GM12865 (cell line): ENCODE data around the gene MTFR1L.

Source experiments
- DNase-seq: peaks from one replicate; pipeline ENCODE4 v3.0.0; 2010; ENCODE audit warnings: low read depth
- H3K4me3 ChIP-seq: 2 replicates; pipeline ENCODE4 v1.5.1; 2011; ENCODE audit warnings: mild to moderate bottlenecking, low read depth, low read length, control low read depth
- TF ChIP-seq, protein P1 (sequence below): IDR thresholded peaks from 2 replicates; pipeline ENCODE4 v1.5.1; 2011; ENCODE audit warnings: low read length, control low read depth, low read depth, inconsistent platforms; ENCODE audit not compliant: insufficient read depth; ENCODE audit errors: missing control alignments

MTFR1L gene

DNA sequence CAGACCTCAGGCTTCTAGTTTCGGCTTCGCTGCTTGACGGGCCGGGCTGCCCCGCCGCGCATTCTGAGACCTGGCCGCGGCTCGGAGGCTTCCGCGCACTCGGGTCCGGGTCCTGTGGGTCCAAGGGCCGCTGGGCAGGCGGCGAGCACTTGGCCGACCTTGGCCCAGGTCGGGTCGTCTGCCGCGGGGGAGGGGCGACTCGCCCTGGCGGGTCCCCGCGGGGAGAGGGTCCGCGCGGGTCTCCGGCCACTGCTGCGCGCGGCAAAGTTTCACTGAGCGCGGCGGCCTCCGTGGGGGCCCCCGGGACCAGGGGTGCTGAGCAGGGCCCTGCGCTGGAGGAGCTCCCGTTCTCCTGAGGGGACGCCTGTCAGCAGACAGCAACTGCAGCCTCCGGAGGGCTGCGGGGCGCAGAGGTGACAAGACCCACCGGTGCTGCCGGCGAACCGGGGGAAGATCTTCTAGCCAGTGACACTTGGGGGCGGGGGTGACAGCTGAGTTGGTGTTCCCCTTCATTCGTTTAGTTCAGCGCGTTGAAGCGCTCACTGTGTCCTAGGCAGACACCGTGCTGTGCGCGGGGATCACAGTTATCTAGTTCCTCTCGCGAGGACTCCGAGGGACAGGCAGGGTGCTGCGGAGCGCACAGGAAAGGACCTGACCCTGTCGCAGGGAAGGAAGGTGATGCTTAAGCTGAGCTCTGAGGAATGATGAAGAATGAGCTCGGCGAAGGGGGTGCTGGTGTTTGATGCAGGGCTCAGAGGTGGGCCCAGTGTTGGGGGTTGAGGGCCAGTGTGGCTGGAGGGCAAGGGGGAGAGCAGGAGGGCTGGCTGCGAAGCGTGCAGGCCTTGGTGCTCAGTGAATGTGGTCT is 725 bp downstream of the MTFR1L start:
- peak overlapping the region; percentile 94 for H3K4me3 ChIP-seq
- peak; percentile 85 for DNase-seq
- TF ChIP-seq, protein P1, sequence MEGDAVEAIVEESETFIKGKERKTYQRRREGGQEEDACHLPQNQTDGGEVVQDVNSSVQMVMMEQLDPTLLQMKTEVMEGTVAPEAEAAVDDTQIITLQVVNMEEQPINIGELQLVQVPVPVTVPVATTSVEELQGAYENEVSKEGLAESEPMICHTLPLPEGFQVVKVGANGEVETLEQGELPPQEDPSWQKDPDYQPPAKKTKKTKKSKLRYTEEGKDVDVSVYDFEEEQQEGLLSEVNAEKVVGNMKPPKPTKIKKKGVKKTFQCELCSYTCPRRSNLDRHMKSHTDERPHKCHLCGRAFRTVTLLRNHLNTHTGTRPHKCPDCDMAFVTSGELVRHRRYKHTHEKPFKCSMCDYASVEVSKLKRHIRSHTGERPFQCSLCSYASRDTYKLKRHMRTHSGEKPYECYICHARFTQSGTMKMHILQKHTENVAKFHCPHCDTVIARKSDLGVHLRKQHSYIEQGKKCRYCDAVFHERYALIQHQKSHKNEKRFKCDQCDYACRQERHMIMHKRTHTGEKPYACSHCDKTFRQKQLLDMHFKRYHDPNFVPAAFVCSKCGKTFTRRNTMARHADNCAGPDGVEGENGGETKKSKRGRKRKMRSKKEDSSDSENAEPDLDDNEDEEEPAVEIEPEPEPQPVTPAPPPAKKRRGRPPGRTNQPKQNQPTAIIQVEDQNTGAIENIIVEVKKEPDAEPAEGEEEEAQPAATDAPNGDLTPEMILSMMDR = no peak

DNA sequence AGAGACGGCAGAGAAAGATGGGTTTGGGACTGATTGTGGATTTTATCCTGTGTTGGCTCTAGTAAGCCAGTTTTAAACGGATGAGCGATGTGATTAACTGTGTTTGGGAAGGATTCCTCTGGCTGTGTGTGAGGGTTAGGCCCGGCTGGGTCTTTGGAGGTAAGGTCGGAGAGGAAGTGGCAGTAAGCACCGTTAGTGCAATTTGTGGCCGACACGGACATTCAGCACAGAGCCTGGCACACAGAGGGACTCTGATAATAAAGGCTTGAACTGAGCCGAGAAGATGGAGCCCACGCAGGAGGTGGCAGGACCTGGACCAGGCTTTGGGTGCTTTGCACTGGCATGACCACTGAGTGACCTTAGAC is 1.3 kb downstream of the MTFR1L start:
- TF ChIP-seq, protein P1 = no peak
- DNase-seq = no peak
- H3K4me3 ChIP-seq = peak overlapping the region; percentile 94

DNA sequence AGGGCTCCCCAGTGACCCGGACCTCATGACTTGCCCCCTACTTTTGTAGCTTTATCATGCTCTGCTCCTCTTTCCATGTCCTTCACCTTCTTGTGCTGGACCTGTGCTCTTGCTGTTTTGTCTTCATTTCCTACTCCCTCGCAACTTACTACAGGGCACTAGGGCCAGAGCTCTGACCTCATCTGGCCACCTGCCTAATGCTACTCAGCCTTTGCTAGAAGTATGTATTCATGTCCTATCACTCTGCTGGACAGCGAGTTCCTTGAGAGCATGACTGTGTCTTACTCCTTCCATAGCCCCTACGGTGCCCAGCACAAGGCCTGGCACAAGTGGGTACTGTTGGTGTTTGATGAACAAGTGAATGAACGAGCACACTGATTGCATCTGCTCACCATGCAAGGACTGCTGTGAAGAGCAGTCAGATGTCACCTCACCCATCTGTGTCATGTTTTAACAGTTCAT is 1.9 kb downstream of the MTFR1L start:
- no peak for DNase-seq
- TF ChIP-seq, protein P1 = no peak
- H3K4me3 ChIP-seq = peak overlapping the region; percentile 94; the same call in 1 of the 2 replicates

DNA sequence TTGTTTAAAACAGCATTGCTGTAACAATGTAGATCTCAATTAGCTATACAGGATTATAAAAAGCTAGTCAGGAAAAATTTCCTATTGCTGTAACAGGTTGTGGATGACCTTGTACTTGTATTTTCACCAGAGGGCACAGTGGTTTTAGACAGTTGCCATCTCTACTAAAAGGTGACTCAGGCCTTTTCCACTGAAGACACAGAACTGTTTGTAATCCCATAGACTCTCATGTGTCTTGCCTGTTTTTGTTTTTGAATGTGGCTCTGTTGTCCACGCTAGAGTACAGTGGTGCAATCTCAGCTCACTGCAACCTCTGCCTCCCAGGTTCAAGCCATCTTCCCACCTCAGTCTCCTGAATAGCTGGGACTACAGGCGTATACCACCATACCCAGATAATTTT is 5.9 kb downstream of the MTFR1L start:
- no peak overlapping the region for H3K4me3 ChIP-seq
- TF ChIP-seq, protein P1 = no peak
- DNase-seq = no peak

DNA sequence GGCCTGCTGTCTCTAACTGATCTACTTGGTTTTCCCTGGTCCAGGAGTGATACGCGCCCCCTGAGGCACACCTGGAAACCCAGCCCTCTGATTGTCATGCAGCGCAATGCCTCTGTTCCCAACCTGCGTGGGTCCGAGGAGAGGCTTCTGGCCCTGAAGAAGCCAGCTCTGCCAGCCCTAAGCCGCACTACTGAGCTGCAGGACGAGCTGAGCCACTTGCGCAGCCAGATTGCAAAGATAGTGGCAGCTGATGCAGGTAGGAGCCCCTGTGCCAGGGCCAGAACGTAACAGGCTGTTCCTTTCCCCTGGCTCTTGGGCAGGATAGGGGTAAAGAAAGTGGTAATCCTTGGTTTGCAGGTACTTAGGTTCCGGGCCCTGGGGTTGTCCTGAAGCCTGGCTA is 6.8 kb downstream of the MTFR1L start:
- H3K4me3 ChIP-seq = no peak overlapping the region
- TF ChIP-seq, protein P1 = no peak
- no peak for DNase-seq

DNA sequence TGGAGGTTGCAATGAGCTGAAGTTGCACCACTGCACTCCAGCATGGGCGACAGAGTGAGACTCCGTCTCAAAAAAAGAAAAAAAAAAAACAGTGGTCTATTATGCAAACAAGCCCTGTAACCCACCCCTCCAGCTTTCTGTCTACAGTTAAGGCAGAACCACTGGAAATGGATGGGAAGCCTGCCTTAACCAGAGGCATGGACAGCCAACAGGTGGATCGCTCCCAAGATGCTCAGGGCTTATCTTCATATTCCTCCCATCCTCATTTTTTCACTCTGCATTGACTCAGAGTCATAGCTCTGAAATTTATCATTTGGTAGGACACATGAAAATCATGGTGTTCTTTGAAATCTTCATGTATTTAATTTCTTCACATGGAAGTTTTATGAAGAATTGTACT is 8.7 kb downstream of the MTFR1L start:
- TF ChIP-seq, protein P1 = no peak
- H3K4me3 ChIP-seq = no peak overlapping the region
- DNase-seq = no peak

DNA sequence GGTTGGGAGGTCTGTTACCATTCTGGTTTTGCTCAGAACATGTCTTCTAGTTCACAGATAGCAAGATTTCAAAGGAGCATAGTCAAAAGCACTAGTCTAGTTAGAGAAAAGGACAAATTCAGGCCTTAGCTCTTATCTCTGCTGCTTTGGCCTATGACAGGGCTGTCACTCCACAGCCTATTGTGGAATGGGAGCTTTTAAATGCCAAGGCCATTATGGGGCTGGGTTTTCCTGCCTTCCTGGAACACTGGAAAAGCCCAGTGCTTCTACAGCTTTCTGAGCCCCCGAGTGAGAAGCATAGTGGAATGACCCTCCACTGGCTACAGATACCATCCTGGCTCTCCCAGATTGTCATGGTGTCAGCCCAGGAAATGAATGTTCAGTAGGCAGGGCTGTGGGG is 9.3 kb downstream of the MTFR1L start:
- no peak for DNase-seq
- no peak overlapping the region for H3K4me3 ChIP-seq
- TF ChIP-seq, protein P1 = no peak
